NT2/D1 (cell line): Measurements from ENCODE around the gene LYAR.
A peak's percentile ranks its signal among the peaks of the same experiment; 100 is the strongest.

Source experiments
- DNase-seq: peaks from one replicate; pipeline ENCODE4 v3.0.0-alpha.2; 2011; ENCODE audit warnings: low read depth, low spot score
- H3K27me3 ChIP-seq: 2 replicates; pipeline ENCODE4 v1.6.0; 2011; ENCODE audit warnings: mild to moderate bottlenecking; ENCODE audit not compliant: insufficient read length, insufficient read depth
- H3K36me3 ChIP-seq: 2 replicates; pipeline ENCODE4 v1.6.1; 2011; ENCODE audit warnings: mild to moderate bottlenecking, low read length, mixed read lengths; ENCODE audit not compliant: insufficient read depth, insufficient read length
- H3K4me1 ChIP-seq: 2 replicates; pipeline ENCODE4 v1.5.1; 2011; ENCODE audit not compliant: insufficient read depth, insufficient read length
- H3K4me3 ChIP-seq: 2 replicates; pipeline ENCODE4 v1.5.1; 2011; ENCODE audit warnings: low read depth; ENCODE audit not compliant: insufficient read length
- H3K9ac ChIP-seq: 2 replicates; pipeline ENCODE4 v1.6.0; 2011; ENCODE audit warnings: low read depth; ENCODE audit not compliant: insufficient read length
- H3K9me3 ChIP-seq: 2 replicates; pipeline ENCODE4 v1.5.1; 2011; ENCODE audit warnings: mild to moderate bottlenecking, low read length; ENCODE audit not compliant: insufficient read depth
- SUZ12 ChIP-seq: IDR thresholded peaks from 2 replicates; pipeline ENCODE4 v1.6.1; 2011; ENCODE audit not compliant: insufficient read length, insufficient read depth; ENCODE audit errors: extremely low read depth
- YY1 ChIP-seq: IDR thresholded peaks from 2 replicates; pipeline ENCODE4 v1.6.1; 2011; ENCODE audit not compliant: insufficient read length, insufficient read depth
- ZNF274 ChIP-seq: IDR thresholded peaks from 2 replicates; pipeline ENCODE4 v1.6.1; 2011; ENCODE audit warnings: mild to moderate bottlenecking, low read depth, low read length

LYAR gene

DNA sequence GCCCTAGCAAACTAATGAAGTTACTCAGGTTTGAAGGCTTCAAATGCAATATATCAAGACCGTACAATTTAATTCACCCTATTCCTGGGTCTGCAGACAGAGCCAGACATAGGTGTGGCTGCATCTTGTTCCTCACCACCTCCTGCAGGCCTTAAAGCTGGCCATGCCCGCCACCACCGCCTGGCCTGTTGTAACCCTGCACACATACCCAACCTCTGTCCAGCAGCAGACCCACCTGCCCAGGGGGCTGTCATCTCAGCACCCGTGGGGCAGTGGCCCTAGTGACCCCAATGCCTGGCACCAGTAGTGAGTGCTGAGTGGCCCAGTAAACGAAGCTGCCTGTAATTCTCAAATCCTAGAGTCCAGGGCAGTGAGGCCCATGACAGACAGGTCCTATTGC lies 40.8 kb upstream of the LYAR start:
- no peak for DNase-seq
- H3K9me3 ChIP-seq: 0 out of 2 replicates have a peak, but pooled peaks cover 2% of the 10 kb centered on the region
- H3K4me3 ChIP-seq: no peak overlapping the region
- no peak overlapping the region for H3K9ac ChIP-seq
- peaks cover 11% of the 10 kb centered on the region for H3K27me3 ChIP-seq
- H3K36me3 ChIP-seq: no peaks in the 10 kb centered on the region
- TF ChIP-seq SUZ12 (no peak), YY1 (no peak), ZNF274 (no peak)
- H3K4me1 ChIP-seq: peaks cover 2% of the 10 kb centered on the region

DNA sequence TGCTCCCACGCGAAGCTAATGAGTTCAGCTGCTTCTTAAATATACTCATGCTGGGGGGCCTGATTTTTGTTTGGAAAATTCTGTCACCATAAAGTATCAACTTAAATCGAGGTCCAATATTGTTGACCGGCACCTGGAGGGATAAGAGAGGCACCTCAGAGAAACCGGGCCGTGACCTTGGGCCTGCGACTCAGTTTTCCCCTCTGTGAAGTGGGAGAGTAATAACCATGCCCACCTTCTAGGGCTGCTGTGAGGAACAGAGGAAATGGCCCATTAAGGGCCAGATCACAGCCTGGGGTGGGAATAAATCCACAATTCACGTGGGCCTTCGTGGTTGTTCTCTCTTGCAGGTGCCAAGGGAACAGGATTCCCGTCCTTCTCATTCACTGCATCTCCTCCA lies 39.5 kb upstream of the LYAR start:
- peaks cover 8% of the 10 kb centered on the region; the same call in 1 of the 2 replicates for H3K9me3 ChIP-seq
- H3K27me3 ChIP-seq: peaks cover 5% of the 10 kb centered on the region
- TF ChIP-seq ZNF274: no peak
- no peak for TF ChIP-seq YY1
- no peak for TF ChIP-seq SUZ12
- no peak overlapping the region for H3K4me3 ChIP-seq
- no peak overlapping the region for H3K9ac ChIP-seq
- H3K36me3 ChIP-seq: no peaks in the 10 kb centered on the region
- H3K4me1 ChIP-seq: peaks cover 2% of the 10 kb centered on the region
- no peak for DNase-seq

DNA sequence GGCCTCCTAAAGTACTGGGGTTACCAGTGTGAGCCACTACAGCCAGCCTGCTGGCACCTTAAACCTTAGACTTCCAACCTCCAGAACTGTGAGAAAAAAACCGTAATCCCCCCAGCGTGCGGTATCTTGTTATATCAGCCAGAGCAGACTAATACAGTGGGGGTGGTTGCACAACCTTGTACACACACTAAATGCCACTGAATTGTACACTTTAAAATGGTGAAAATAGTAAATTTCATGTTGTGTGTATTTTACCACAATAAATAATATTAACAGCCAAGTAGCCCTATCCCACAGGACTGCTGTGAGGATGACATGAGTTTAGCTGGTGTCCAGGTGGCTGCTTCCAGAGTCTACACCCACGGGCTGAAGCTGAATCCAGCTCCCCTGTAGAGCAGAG lies 38.9 kb upstream of the LYAR start:
- H3K36me3 ChIP-seq: no peaks in the 10 kb centered on the region
- no peaks in the 10 kb centered on the region for H3K27me3 ChIP-seq
- H3K4me1 ChIP-seq: peaks cover 2% of the 10 kb centered on the region
- H3K4me3 ChIP-seq: no peak overlapping the region
- no peak overlapping the region for H3K9ac ChIP-seq
- H3K9me3 ChIP-seq: peaks cover 8% of the 10 kb centered on the region; the same call in 1 of the 2 replicates
- no peak for DNase-seq
- TF ChIP-seq YY1: no peak
- TF ChIP-seq SUZ12: no peak
- TF ChIP-seq ZNF274: no peak

DNA sequence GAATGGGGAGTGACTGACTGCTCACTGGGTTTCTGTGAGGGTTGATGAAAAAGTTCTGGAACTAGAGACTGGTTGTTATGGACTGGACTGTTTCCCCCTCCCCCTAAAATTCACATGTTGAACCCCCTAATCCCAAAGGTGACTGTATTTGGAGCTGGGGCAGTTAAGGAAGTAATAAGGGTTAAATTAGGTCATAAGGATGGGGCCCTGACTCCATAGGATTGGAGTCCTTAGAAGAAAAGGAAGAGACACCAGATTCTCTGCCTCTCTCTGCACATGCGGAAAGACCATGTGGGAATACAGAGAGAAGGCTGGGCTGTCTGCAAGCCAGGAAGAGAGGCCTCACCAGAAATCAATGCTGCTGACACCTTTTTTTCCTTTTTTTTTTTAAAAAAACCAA lies 38.3 kb upstream of the LYAR start:
- Histone ChIP-seq H3K4me3 (no peak overlapping the region), H3K9ac (no peak overlapping the region), H3K4me1 (peaks cover 2% of the 10 kb centered on the region), H3K27me3 (no peaks in the 10 kb centered on the region), H3K9me3 (peaks cover 8% of the 10 kb centered on the region; the same call in 1 of the 2 replicates), H3K36me3 (no peaks in the 10 kb centered on the region)
- TF ChIP-seq ZNF274: no peak
- TF ChIP-seq YY1: no peak
- TF ChIP-seq SUZ12: no peak
- no peak for DNase-seq

DNA sequence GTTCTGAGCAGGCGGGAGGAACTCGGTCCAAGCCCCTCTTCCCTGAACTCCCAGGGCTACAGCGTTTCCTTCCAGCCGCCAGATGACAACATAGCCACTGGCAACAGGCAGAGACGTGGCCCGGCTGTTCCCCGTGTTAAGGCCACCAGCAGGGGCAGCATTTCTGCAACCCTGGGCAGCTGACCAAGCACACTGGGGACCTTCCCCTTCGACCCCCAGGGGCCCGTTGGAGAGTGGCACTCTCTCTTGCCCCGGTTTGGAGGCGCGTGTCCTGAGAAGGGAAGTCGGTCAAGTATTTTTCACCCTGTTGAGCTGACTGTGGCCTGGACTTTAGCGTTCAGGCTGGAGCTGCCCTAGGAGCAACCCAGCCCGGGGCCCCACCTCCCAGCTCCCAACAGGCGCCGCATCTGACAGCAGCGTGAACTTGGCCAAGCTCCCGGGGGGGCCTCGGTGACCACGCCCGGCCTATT lies 37.7 kb upstream of the LYAR start:
- H3K27me3 ChIP-seq: no peaks in the 10 kb centered on the region
- TF ChIP-seq ZNF274: no peak
- no peak for TF ChIP-seq YY1
- no peak for TF ChIP-seq SUZ12
- peak; percentile 40 for DNase-seq

DNA sequence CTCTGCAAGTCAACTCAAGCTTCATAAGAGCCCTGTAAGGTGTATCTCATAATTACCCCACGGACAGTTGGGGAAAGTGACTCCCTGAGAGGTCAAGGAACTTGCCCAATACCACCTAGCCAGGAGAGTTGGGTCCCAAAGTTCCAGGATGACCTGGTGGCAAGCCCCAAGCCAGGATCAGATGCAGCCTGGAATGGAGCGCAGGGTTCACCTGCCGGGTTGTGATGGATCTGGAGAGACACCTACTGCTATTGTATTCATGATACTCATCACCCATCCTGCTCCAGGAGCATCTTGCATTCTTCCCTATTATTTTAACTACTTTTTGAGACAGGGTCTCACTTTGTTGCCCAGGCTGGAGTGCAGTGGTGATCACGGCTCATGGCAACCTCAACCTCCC lies 36.2 kb upstream of the LYAR start:
- Histone ChIP-seq H3K4me3 (no peak overlapping the region), H3K9me3 (peaks cover 8% of the 10 kb centered on the region; the same call in 1 of the 2 replicates), H3K4me1 (peaks cover 2% of the 10 kb centered on the region), H3K27me3 (no peaks in the 10 kb centered on the region), H3K9ac (no peak overlapping the region), H3K36me3 (peaks cover 16% of the 10 kb centered on the region)
- TF ChIP-seq YY1: no peak
- no peak for TF ChIP-seq ZNF274
- no peak for TF ChIP-seq SUZ12
- DNase-seq: no peak

More for the DNA sequence above, 37.7 kb upstream of the LYAR start:
- no peak overlapping the region for H3K9ac ChIP-seq
- peaks cover 2% of the 10 kb centered on the region for H3K4me1 ChIP-seq
- peaks cover 1% of the 10 kb centered on the region for H3K36me3 ChIP-seq
- H3K4me3 ChIP-seq: no peak overlapping the region
- peaks cover 8% of the 10 kb centered on the region; the same call in 1 of the 2 replicates for H3K9me3 ChIP-seq

DNA sequence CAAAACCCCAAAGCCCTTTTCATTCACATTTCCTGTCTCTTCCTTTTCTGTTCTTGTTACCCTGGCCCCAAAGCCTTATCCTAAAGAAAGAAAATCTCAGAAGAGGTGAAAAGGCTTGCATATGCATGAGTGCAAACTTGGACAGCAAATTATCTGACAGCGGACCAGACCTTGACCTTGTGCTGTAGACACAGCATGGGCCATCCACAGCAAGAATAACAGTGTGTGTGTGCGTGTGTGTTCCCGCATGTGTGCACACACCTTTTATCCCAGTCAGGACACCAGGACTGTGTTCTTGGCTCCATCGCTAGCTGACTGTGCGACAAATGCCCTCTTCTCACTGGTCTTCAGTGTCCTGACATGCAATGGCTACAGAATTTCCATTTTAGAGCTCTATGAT lies 35.4 kb upstream of the LYAR start:
- TF ChIP-seq ZNF274 (no peak), YY1 (no peak), SUZ12 (no peak)
- Histone ChIP-seq H3K9me3 (peaks cover 8% of the 10 kb centered on the region; the same call in 1 of the 2 replicates), H3K4me3 (no peak overlapping the region), H3K4me1 (peaks cover 2% of the 10 kb centered on the region), H3K27me3 (no peaks in the 10 kb centered on the region), H3K36me3 (peaks cover 24% of the 10 kb centered on the region), H3K9ac (no peak overlapping the region)
- no peak for DNase-seq
